IPS DF 6.9 (cell line): ENCODE measurements around the gene SEC62.

Source experiments
- DNase-seq: peaks from one replicate; pipeline ENCODE4 v3.0.0-alpha.2; 2013; ENCODE audit warnings: low read depth, low spot score
- H3K27ac ChIP-seq: one replicate; pipeline ENCODE4 v1.5.1; 2013; ENCODE audit warnings: low read length, control low read depth
- H3K27me3 ChIP-seq: 2 replicates; pipeline ENCODE4 v1.6.1; 2013; ENCODE audit warnings: mild to moderate bottlenecking, low read length; ENCODE audit not compliant: control insufficient read depth, insufficient read depth
- H3K36me3 ChIP-seq: 2 replicates; pipeline ENCODE4 v1.6.1; 2013; ENCODE audit warnings: low read length; ENCODE audit not compliant: control insufficient read depth, insufficient read depth
- H3K4me1 ChIP-seq: 2 replicates; pipeline ENCODE4 v1.6.1; 2013; ENCODE audit warnings: low read length; ENCODE audit not compliant: control insufficient read depth, insufficient read depth
- H3K4me3 ChIP-seq: 2 replicates; pipeline ENCODE4 v1.5.1; 2013; ENCODE audit warnings: mild to moderate bottlenecking, low read length
- H3K9me3 ChIP-seq: 2 replicates; pipeline ENCODE4 v1.6.1; 2013; ENCODE audit warnings: low read length, inconsistent platforms; ENCODE audit not compliant: control insufficient read depth, insufficient read depth
- WGBS: extraction: QIAGEN DNeasy Blood & Tissue Kit; methylation state at CpG from one replicate; pipeline ENCODE4 v1.1.7; 2013; ENCODE audit warnings: mixed read lengths, missing lambda C conversion rate; ENCODE audit not compliant: insufficient read length, insufficient coverage; 5-methylcytosine and 5-hydroxymethylcytosine counted together

SEC62 gene

DNA sequence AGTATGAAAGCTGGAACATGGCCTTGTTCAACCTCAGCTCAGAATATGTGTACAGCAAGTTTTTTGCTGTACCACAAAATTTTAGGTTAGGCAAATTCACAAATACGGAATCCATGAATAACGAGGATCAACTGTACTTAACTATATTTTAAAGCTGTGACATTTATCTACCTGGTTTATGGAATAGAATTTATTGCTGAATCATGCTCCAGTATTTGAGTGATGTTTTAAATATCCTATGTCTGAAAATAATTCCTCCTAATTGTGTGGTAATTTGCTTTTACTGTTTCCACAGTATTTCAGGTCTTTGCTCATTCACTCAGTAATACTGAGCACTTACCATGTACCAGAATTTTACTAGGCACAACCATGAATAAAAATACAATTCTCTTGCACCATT lies 29.5 kb downstream of the SEC62 start:
- Histone ChIP-seq H3K27me3 (no peaks in the 10 kb centered on the region), H3K4me1 (no peaks in the 10 kb centered on the region), H3K27ac (no peak overlapping the region), H3K9me3 (no peaks in the 10 kb centered on the region), H3K36me3 (peaks cover 6% of the 10 kb centered on the region; the same call in 1 of the 2 replicates), H3K4me3 (no peak overlapping the region)
- no CpG with 5 or more reads among the region's 2 CpGs for WGBS
- no peak for DNase-seq

- no peaks in the 10 kb centered on the region for H3K36me3 ChIP-seq
- no peaks in the 10 kb centered on the region for H3K27me3 ChIP-seq
- DNase-seq, result no peak
- no peaks in the 10 kb centered on the region for H3K4me1 ChIP-seq
- no peak overlapping the region for H3K4me3 ChIP-seq
- H3K9me3 ChIP-seq, result no peaks in the 10 kb centered on the region
- WGBS, result no CpG with 5 or more reads among the region's 2 CpGs
- no peak overlapping the region for H3K27ac ChIP-seq
These were observed 32.1 kb downstream of the SEC62 start for GRCh38 chr3:169998668-169999131.

- H3K27me3 ChIP-seq, result no peaks in the 10 kb centered on the region
- DNase-seq, result no peak
- no peaks in the 10 kb centered on the region for H3K36me3 ChIP-seq
- H3K4me3 ChIP-seq, result no peak overlapping the region
- H3K4me1 ChIP-seq, result no peaks in the 10 kb centered on the region
- no peaks in the 10 kb centered on the region for H3K9me3 ChIP-seq
- 100% methylated on average over 1 of the region's 1 CpG for WGBS
- no peak overlapping the region for H3K27ac ChIP-seq
These were observed 32.8 kb downstream of the SEC62 start for GRCh38 chr3:169999433-169999832.

DNA sequence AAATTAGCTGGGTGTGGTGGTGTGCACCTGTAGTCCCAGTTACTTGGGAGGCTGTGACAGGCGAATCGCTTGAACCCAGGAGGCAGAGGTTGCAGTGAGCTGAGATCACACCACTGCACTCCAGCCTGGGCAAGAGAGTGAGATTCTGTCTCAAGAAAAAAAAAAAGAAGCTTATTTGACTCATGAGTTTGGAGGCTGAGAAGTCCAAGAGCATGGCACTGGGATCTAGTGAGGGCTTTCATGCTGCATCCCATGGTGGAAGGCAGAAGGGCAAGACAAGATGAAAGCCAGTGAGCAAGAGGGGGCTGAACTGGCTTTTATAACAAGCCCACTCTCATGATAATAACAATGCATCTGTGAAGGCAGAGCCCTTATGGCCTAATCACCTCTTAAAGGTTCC lies 33.4 kb downstream of the SEC62 start:
- Histone ChIP-seq H3K27me3 (no peaks in the 10 kb centered on the region), H3K27ac (no peak overlapping the region), H3K4me3 (no peak overlapping the region), H3K4me1 (no peaks in the 10 kb centered on the region), H3K36me3 (no peaks in the 10 kb centered on the region), H3K9me3 (no peaks in the 10 kb centered on the region)
- WGBS, result no CpG with 5 or more reads among the region's 2 CpGs
- no peak for DNase-seq

GRCh38 chr3:170002231-170002630 lies 35.6 kb downstream of the SEC62 start:
- DNase-seq, result no peak
- Histone ChIP-seq H3K36me3 (no peaks in the 10 kb centered on the region), H3K4me1 (no peaks in the 10 kb centered on the region), H3K4me3 (no peak overlapping the region), H3K27ac (no peak overlapping the region), H3K9me3 (no peaks in the 10 kb centered on the region), H3K27me3 (no peaks in the 10 kb centered on the region)
- WGBS, result no CpG with 5 or more reads among the region's 10 CpGs

DNA sequence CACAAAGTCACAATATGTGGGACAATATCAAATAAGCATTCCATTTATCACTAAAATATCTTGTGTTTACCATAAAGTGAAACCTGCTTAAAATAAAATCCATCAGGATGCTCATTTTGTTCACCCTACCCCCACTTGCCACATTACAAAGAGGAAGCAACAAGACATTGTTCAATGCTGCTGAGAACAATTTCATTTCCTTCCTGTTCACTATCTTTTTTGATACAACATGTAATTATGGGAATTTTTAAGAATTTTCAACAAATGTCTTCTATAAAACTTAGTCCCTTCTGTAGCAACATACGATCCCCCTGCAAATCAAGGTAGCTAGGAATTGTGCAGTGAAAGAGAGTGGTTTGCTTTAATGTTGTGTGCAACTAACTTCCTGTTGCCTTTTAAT lies 36.3 kb downstream of the SEC62 start:
- DNase-seq, result no peak
- no peaks in the 10 kb centered on the region for H3K4me1 ChIP-seq
- no peaks in the 10 kb centered on the region for H3K27me3 ChIP-seq
- no peak overlapping the region for H3K4me3 ChIP-seq
- H3K9me3 ChIP-seq, result no peaks in the 10 kb centered on the region
- H3K27ac ChIP-seq, result no peak overlapping the region
- H3K36me3 ChIP-seq, result no peaks in the 10 kb centered on the region
- no CpG with 5 or more reads among the region's 1 CpG for WGBS

GRCh38 chr3:170003881-170004356 lies 37.3 kb downstream of the SEC62 start:
- Histone ChIP-seq H3K9me3 (no peaks in the 10 kb centered on the region), H3K27me3 (no peaks in the 10 kb centered on the region), H3K4me1 (no peaks in the 10 kb centered on the region), H3K27ac (no peak overlapping the region), H3K4me3 (no peak overlapping the region), H3K36me3 (no peaks in the 10 kb centered on the region)
- DNase-seq, result no peak
- WGBS, result no CpG with 5 or more reads among the region's 2 CpGs

DNA sequence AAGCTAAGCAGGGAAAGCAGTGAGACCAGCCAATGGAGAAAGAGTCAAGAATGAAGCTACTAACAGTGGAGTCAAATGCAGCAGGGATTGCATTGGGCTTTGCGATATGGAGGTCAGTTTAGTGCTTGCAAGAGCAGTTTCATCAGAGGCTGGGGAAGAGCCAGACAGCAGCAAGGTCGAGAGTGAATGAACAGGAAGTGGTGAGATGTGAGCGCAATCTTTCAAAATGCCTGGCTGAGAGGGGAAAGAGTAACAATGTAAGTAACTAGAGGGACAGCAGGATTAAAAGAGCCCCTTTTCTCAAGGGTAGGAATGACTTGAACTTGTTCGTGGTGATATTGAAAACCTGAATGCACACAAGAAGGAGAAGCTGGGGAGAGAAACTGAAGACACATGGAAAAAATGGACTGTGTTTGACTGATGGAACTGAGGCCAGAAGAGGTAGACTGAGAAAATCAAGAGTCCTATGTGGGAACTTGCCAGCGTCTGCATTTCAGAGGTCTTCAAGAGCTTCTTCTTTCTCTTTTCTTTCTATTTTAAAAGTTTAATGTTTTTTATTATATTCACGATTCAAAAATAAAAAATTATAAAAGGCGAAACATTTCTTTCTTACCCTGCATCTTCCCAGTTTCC lies 40.5 kb downstream of the SEC62 start:
- H3K36me3 ChIP-seq, result no peaks in the 10 kb centered on the region
- H3K9me3 ChIP-seq, result no peaks in the 10 kb centered on the region
- no peak overlapping the region for H3K4me3 ChIP-seq
- H3K4me1 ChIP-seq, result no peaks in the 10 kb centered on the region
- no peaks in the 10 kb centered on the region for H3K27me3 ChIP-seq
- WGBS, result no CpG with 5 or more reads among the region's 7 CpGs
- DNase-seq, result no peak
- no peak overlapping the region for H3K27ac ChIP-seq

GRCh38 chr3:170010498-170010897 lies 43.9 kb downstream of the SEC62 start:
- no peak for DNase-seq
- no CpG with 5 or more reads among the region's 4 CpGs for WGBS
- Histone ChIP-seq H3K36me3 (no peaks in the 10 kb centered on the region), H3K9me3 (no peaks in the 10 kb centered on the region), H3K4me1 (no peaks in the 10 kb centered on the region), H3K4me3 (no peak overlapping the region), H3K27me3 (no peaks in the 10 kb centered on the region), H3K27ac (no peak overlapping the region)

GRCh38 chr3:170012683-170013400 lies 46.2 kb downstream of the SEC62 start:
- no peak overlapping the region for H3K4me3 ChIP-seq
- no peaks in the 10 kb centered on the region for H3K36me3 ChIP-seq
- no peaks in the 10 kb centered on the region for H3K9me3 ChIP-seq
- H3K27me3 ChIP-seq, result no peaks in the 10 kb centered on the region
- no peak overlapping the region for H3K27ac ChIP-seq
- no peaks in the 10 kb centered on the region for H3K4me1 ChIP-seq
- no peak for DNase-seq
- no CpG with 5 or more reads among the region's 7 CpGs for WGBS

GRCh38 chr3:170016057-170016456 lies 49.5 kb downstream of the SEC62 start:
- H3K9me3 ChIP-seq, result no peaks in the 10 kb centered on the region
- no peak for DNase-seq
- no peak overlapping the region for H3K27ac ChIP-seq
- no peaks in the 10 kb centered on the region for H3K4me1 ChIP-seq
- no CpG with 5 or more reads among the region's 3 CpGs for WGBS
- no peaks in the 10 kb centered on the region for H3K36me3 ChIP-seq
- H3K27me3 ChIP-seq, result no peaks in the 10 kb centered on the region
- H3K4me3 ChIP-seq, result no peak overlapping the region
